GM06990 (cell line): ENCODE data around the gene MAGEF1.

Experiments used
- DNase-seq: peaks from one replicate; pipeline ENCODE4 v3.0.0-alpha.2; 2011; ENCODE audit not compliant: insufficient read length; ENCODE audit errors: extremely low read depth
- H3K27me3 ChIP-seq: replicated peaks from 2 replicates; pipeline ENCODE4 v1.6.0; 2011; ENCODE audit warnings: low read length; ENCODE audit not compliant: control insufficient read depth, insufficient read depth
- H3K36me3 ChIP-seq: 2 replicates; pipeline ENCODE4 v1.5.1; 2011; ENCODE audit warnings: low read length; ENCODE audit not compliant: control insufficient read depth, insufficient read depth
- H3K4me3 ChIP-seq: replicated peaks from 2 replicates; pipeline ENCODE4 v1.5.1; 2011; ENCODE audit warnings: low read depth, mild to moderate bottlenecking, control low read depth, low read length
- TF ChIP-seq, protein P1 (sequence below): IDR thresholded peaks from 2 replicates; pipeline ENCODE4 v1.5.1; 2011; ENCODE audit warnings: low read length, control low read depth, mild to moderate bottlenecking, inconsistent platforms; ENCODE audit not compliant: insufficient read depth, poor library complexity, severe bottlenecking

MAGEF1 gene

DNA sequence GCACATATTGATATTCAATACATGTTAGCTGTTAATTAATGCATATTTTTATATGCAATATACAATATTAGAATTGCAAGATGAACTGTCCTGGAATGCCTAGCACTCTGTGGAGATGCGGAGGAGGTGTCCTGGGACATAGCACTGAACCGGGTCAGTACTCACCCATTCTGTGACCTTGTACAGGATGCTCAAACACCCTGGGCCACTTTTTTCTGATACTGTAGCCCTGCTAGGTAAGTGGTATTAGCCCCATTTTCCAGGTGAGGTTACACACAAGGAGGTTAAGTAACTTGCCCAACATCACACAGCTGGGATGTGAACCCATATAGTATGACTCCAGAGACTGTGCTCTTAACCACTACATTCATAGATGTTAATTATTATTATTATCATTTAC is 1.7 kb upstream of the MAGEF1 start:
- no peak overlapping the region for H3K4me3 ChIP-seq
- TF ChIP-seq, protein P1, sequence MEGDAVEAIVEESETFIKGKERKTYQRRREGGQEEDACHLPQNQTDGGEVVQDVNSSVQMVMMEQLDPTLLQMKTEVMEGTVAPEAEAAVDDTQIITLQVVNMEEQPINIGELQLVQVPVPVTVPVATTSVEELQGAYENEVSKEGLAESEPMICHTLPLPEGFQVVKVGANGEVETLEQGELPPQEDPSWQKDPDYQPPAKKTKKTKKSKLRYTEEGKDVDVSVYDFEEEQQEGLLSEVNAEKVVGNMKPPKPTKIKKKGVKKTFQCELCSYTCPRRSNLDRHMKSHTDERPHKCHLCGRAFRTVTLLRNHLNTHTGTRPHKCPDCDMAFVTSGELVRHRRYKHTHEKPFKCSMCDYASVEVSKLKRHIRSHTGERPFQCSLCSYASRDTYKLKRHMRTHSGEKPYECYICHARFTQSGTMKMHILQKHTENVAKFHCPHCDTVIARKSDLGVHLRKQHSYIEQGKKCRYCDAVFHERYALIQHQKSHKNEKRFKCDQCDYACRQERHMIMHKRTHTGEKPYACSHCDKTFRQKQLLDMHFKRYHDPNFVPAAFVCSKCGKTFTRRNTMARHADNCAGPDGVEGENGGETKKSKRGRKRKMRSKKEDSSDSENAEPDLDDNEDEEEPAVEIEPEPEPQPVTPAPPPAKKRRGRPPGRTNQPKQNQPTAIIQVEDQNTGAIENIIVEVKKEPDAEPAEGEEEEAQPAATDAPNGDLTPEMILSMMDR, result no peak

DNA sequence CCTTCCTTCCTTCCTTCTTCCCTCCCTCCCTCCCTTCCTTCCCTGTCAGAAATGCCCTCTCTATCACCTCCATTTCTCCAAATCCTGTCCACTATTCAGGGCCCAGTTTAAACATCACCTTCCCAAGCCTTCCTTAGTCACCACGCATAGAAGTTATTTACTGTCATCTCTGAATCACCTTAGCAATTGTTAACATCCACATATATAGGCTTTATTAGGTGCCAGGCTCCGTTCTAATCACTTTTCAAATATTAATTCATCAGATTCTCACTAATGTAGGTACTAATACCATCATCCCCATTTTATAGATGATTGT is 1.1 kb upstream of the MAGEF1 start:
- no peak overlapping the region for H3K4me3 ChIP-seq
- TF ChIP-seq, protein P1, result no peak
- no peak for DNase-seq
- H3K36me3 ChIP-seq, result no peaks in the 10 kb centered on the region; the same call in 1 of the 2 replicates
- H3K27me3 ChIP-seq, result no peaks in the 10 kb centered on the region

More for the DNA sequence above, 1.7 kb upstream of the MAGEF1 start:
- Histone ChIP-seq H3K36me3 (no peaks in the 10 kb centered on the region; the same call in 1 of the 2 replicates), H3K27me3 (no peaks in the 10 kb centered on the region)
- DNase-seq, result no peak

- TF ChIP-seq, protein P1, result no peak
- Histone ChIP-seq H3K27me3 (no peaks in the 10 kb centered on the region), H3K4me3 (peak overlapping the region; percentile 84), H3K36me3 (no peaks in the 10 kb centered on the region; the same call in 1 of the 2 replicates)
- DNase-seq, result no peak
Observed at GRCh38 chr3:184712248-184713039, 580 bp upstream of the MAGEF1 start.

- Histone ChIP-seq H3K4me3 (peak overlapping the region; percentile 84), H3K36me3 (no peaks in the 10 kb centered on the region; the same call in 1 of the 2 replicates), H3K27me3 (no peaks in the 10 kb centered on the region)
- peak; percentile 65 for DNase-seq
- TF ChIP-seq, protein P1, result no peak
Observed at GRCh38 chr3:184710870-184711492, 883 bp downstream of the MAGEF1 start.

GRCh38 chr3:184703657-184704056 is 8.2 kb downstream of the MAGEF1 start:
- no peaks in the 10 kb centered on the region for H3K27me3 ChIP-seq
- TF ChIP-seq, protein P1, result no peak
- H3K36me3 ChIP-seq, result no peaks in the 10 kb centered on the region
- DNase-seq, result no peak
- no peak overlapping the region for H3K4me3 ChIP-seq
